HepG2 (cell line): ENCODE data around the gene BRAF. TPM values are rescaled to one million over a fixed set of nuclear protein-coding genes. Genes with fewer than 3 reads are reported as not detected.

Experiments
- CEBPG ChIP-seq: IDR thresholded peaks from 2 replicates; pipeline ENCODE4 v1.6.1; 2016
- CHD2 ChIP-seq: IDR thresholded peaks from 2 replicates; pipeline ENCODE4 v1.6.1; 2011; ENCODE audit warnings: low read depth, low read length, improper control_type of control experiment
- DPF2 ChIP-seq: sonication (generic); formaldehyde crosslinking; IDR thresholded peaks from 2 replicates; pipeline ENCODE4 v1.4.0; 2020; ENCODE audit warnings: mild to moderate bottlenecking, low read depth, missing genetic modification reagents, borderline replicate concordance
- HDAC6 ChIP-seq: fragments of 200-600 bp; sonication (generic); IDR thresholded peaks from 2 replicates; pipeline ENCODE4 v1.7.0; 2017; ENCODE audit warnings: mild to moderate bottlenecking, antibody characterized with exemption, low read length, low read depth
- HNF4A ChIP-seq: sonication (generic); formaldehyde crosslinking; IDR thresholded peaks from 2 replicates; pipeline ENCODE4 v1.4.0; 2020; ENCODE audit warnings: missing genetic modification reagents
- KDM5A ChIP-seq: fragments of 200-600 bp; sonication (generic); IDR thresholded peaks from 2 replicates; pipeline ENCODE4 v1.7.0; 2018; ENCODE audit warnings: antibody characterized with exemption, mild to moderate bottlenecking, low read length, borderline replicate concordance
- MXD4 ChIP-seq: IDR thresholded peaks from 2 replicates; pipeline ENCODE4 v1.6.1; 2016; ENCODE audit warnings: mild to moderate bottlenecking, missing biosample characterization, missing genetic modification reagents
- SNRNP70 ChIP-seq: fragments of 200-400 bp; formaldehyde crosslinking; IDR thresholded peaks from 2 replicates; pipeline ENCODE4 v1.6.1; 2017; ENCODE audit warnings: mild to moderate bottlenecking, low read depth, low read length, moderate library complexity
- SP4 ChIP-seq: sonication (generic); formaldehyde crosslinking; IDR thresholded peaks from 2 replicates; pipeline ENCODE4 v1.8.1; 2023; ENCODE audit warnings: mild to moderate bottlenecking, missing genetic modification reagents
- SP5 ChIP-seq: IDR thresholded peaks from 2 replicates; pipeline ENCODE4 v1.6.1; 2016; ENCODE audit warnings: low read depth, borderline replicate concordance
- WIZ ChIP-seq: sonication (generic); formaldehyde crosslinking; IDR thresholded peaks from 2 replicates; pipeline ENCODE4 v1.5.1; 2020; ENCODE audit warnings: mild to moderate bottlenecking, missing genetic modification reagents
- ZNF205 ChIP-seq: IDR thresholded peaks from 2 replicates; pipeline ENCODE4 v1.6.1; 2018; ENCODE audit warnings: missing biosample characterization, missing genetic modification reagents
- ZNF256 ChIP-seq: sonication (generic); formaldehyde crosslinking; conservative IDR thresholded peaks from 2 replicates; pipeline ENCODE4 v1.4.0; 2020; ENCODE audit warnings: missing genetic modification reagents
- ZNF33A ChIP-seq: sonication (generic); formaldehyde crosslinking; IDR thresholded peaks from 2 replicates; pipeline ENCODE4 v1.5.1; 2020; ENCODE audit warnings: missing genetic modification reagents, mild to moderate bottlenecking, moderate library complexity, borderline replicate concordance
- ZNF441 ChIP-seq: sonication (generic); formaldehyde crosslinking; IDR thresholded peaks from 2 replicates; pipeline ENCODE4 v1.7.0; 2021; ENCODE audit warnings: missing genetic modification reagents, borderline replicate concordance
- ZNF614 ChIP-seq: IDR thresholded peaks from 2 replicates; pipeline ENCODE4 v1.6.1; 2018; ENCODE audit warnings: missing biosample characterization, missing genetic modification reagents, inconsistent platforms, borderline replicate concordance
- ZNF709 ChIP-seq: sonication (generic); formaldehyde crosslinking; IDR thresholded peaks from 2 replicates; pipeline ENCODE4 v1.5.0; 2020; ENCODE audit warnings: mild to moderate bottlenecking, missing genetic modification reagents
- ZSCAN31 ChIP-seq: sonication (generic); formaldehyde crosslinking; IDR thresholded peaks from 2 replicates; pipeline ENCODE4 v1.5.0; 2020; ENCODE audit warnings: low read depth, mild to moderate bottlenecking, missing genetic modification reagents
- polyA plus RNA-seq, 8 experiments: library from polyadenylated mRNA; depleted of rRNA in 3 of 8; stranded (reverse) in 7 of 8; unstranded in 1 of 8; fragments of >200 nt; fragmentation: Illumina TruSeq in 4 of 8; extraction: Trizol in 4 of 8; gene quantifications; 2 replicates each; pipeline versions ENCODE4 v1.2.1 to v1.2.3, GENCODE V29; 2011 to 2016; ENCODE audit warnings: low read depth in 4 of 8, missing spikeins in 1 of 8, mixed read lengths in 1 of 8; ENCODE audit not compliant: insufficient read depth in 1 of 8
- total RNA-seq, 5 experiments: library from RNA; depleted of rRNA; stranded (reverse); fragments of >200 nt; fragmentation: Illumina TruSeq; extraction: Trizol; gene quantifications; 2 replicates each; pipeline ENCODE4 v1.2.3, GENCODE V29; 2016; ENCODE audit warnings: low read depth in 1 of 5
- TF ChIP-seq, protein P1 (sequence below): sonication (generic); formaldehyde crosslinking; IDR thresholded peaks from 2 replicates; pipeline ENCODE4 v1.4.0; 2020; ENCODE audit warnings: missing genetic modification reagents
- TF ChIP-seq, protein P2 (sequence below): IDR thresholded peaks from 2 replicates; pipeline ENCODE4 v1.6.1; 2016; ENCODE audit warnings: mild to moderate bottlenecking, missing biosample characterization, missing genetic modification reagents
- TF ChIP-seq, protein P3 (sequence below): sonication (generic); formaldehyde crosslinking; IDR thresholded peaks from 2 replicates; pipeline ENCODE4 v1.4.0; 2020; ENCODE audit warnings: missing genetic modification reagents
- TF ChIP-seq, protein P4 (sequence below): sonication (generic); formaldehyde crosslinking; conservative IDR thresholded peaks from 2 replicates; pipeline ENCODE4 v1.4.0; 2020; ENCODE audit warnings: missing genetic modification reagents

Gene BRAF
- total and polyA plus RNA-seq, 2 of the 13 experiments (the other 11 are each of a cell fraction or from before 2014, with no cell fraction given), result 12.5 to 13.4 TPM

DNA sequence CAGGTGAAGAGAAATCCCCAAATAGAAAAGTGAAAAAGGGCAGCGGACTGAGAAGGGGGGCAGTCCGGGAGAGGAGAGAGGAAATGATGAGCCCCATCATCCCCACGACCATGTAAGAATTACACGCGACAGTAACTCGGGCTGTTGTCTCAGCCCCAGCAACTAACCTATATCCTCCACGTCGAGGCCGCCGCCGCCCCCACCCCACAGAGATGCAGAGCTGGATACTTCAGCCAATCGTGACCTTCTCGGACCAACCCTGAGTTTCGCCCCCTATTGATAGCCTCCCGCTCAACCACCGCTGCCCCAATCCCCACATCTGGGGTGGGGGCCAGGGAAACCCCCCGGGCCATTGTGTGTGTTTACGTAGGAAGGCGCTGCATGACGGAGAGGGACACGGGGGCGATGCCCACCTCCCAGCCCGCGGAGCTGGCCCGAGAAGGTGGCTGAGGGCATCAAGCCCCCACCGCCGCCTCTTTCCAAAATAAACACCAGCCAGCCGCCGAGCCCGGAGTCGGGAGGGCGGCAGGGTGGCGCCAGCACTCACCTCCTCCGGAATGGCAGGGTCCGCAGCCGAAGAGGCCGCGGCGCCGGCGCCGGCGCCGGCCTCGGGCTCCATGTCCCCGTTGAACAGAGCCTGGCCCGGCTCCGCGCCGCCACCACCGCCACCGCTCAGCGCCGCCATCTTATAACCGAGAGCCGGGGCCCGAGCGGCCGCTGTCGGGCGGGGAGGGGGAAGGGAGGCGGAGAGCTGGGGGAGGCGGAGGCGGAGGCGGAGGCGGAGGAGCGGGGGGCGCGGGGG lies 509 bp downstream of the BRAF start (continued):
- TF ChIP-seq ZNF441 (CRISPR knock-in tag) (0 out of 2 replicates have a peak, but pooled peaks have one; percentile 22), CEBPG (CRISPR knock-in tag) (no peak), ZNF614 (CRISPR knock-in tag) (no peak), WIZ (CRISPR knock-in tag) (peak; percentile 19), HDAC6 (no peak), CHD2 (no peak), MXD4 (no peak), ZSCAN31 (CRISPR knock-in tag) (peak; percentile 29; the same call in 1 of the 2 replicates), DPF2 (CRISPR knock-in tag) (no peak), ZNF205 (CRISPR knock-in tag) (no peak), HNF4A (CRISPR knock-in tag) (no peak), KDM5A (peak; percentile 39; the same call in 1 of the 2 replicates), SNRNP70 (no peak), ZNF709 (CRISPR knock-in tag) (no peak), ZNF33A (CRISPR knock-in tag) (no peak), SP5 (CRISPR knock-in tag) (no peak), SP4 (CRISPR knock-in tag) (0 out of 2 replicates have a peak, but pooled peaks have one; percentile 3), ZNF256 (CRISPR knock-in tag) (no peak)
- TF ChIP-seq, protein P1, sequence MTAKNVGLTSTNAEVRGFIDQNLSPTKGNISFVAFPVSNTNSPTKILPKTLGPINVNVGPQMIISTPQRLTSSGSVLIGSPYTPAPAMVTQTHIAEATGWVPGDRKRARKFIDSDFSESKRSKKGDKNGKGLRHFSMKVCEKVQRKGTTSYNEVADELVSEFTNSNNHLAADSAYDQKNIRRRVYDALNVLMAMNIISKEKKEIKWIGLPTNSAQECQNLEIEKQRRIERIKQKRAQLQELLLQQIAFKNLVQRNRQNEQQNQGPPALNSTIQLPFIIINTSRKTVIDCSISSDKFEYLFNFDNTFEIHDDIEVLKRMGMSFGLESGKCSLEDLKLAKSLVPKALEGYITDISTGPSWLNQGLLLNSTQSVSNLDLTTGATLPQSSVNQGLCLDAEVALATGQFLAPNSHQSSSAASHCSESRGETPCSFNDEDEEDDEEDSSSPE (CRISPR knock-in tag), result no peak
- TF ChIP-seq, protein P2, sequence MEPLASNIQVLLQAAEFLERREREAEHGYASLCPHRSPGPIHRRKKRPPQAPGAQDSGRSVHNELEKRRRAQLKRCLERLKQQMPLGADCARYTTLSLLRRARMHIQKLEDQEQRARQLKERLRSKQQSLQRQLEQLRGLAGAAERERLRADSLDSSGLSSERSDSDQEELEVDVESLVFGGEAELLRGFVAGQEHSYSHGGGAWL, result peak; percentile 76; the same call in 1 of the 2 replicates
- TF ChIP-seq, protein P3, sequence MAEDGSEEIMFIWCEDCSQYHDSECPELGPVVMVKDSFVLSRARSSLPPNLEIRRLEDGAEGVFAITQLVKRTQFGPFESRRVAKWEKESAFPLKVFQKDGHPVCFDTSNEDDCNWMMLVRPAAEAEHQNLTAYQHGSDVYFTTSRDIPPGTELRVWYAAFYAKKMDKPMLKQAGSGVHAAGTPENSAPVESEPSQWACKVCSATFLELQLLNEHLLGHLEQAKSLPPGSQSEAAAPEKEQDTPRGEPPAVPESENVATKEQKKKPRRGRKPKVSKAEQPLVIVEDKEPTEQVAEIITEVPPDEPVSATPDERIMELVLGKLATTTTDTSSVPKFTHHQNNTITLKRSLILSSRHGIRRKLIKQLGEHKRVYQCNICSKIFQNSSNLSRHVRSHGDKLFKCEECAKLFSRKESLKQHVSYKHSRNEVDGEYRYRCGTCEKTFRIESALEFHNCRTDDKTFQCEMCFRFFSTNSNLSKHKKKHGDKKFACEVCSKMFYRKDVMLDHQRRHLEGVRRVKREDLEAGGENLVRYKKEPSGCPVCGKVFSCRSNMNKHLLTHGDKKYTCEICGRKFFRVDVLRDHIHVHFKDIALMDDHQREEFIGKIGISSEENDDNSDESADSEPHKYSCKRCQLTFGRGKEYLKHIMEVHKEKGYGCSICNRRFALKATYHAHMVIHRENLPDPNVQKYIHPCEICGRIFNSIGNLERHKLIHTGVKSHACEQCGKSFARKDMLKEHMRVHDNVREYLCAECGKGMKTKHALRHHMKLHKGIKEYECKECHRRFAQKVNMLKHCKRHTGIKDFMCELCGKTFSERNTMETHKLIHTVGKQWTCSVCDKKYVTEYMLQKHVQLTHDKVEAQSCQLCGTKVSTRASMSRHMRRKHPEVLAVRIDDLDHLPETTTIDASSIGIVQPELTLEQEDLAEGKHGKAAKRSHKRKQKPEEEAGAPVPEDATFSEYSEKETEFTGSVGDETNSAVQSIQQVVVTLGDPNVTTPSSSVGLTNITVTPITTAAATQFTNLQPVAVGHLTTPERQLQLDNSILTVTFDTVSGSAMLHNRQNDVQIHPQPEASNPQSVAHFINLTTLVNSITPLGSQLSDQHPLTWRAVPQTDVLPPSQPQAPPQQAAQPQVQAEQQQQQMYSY (CRISPR knock-in tag), result no peak
- TF ChIP-seq, protein P4, sequence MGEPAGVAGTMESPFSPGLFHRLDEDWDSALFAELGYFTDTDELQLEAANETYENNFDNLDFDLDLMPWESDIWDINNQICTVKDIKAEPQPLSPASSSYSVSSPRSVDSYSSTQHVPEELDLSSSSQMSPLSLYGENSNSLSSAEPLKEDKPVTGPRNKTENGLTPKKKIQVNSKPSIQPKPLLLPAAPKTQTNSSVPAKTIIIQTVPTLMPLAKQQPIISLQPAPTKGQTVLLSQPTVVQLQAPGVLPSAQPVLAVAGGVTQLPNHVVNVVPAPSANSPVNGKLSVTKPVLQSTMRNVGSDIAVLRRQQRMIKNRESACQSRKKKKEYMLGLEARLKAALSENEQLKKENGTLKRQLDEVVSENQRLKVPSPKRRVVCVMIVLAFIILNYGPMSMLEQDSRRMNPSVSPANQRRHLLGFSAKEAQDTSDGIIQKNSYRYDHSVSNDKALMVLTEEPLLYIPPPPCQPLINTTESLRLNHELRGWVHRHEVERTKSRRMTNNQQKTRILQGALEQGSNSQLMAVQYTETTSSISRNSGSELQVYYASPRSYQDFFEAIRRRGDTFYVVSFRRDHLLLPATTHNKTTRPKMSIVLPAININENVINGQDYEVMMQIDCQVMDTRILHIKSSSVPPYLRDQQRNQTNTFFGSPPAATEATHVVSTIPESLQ, result no peak
